ENCODE data around the gene DPP6.

The DPP6 gene

GRCh38 chr7:154741131-154741530 is 688.9 kb downstream of the DPP6 start:
- DNase-seq, result no peak

DNA sequence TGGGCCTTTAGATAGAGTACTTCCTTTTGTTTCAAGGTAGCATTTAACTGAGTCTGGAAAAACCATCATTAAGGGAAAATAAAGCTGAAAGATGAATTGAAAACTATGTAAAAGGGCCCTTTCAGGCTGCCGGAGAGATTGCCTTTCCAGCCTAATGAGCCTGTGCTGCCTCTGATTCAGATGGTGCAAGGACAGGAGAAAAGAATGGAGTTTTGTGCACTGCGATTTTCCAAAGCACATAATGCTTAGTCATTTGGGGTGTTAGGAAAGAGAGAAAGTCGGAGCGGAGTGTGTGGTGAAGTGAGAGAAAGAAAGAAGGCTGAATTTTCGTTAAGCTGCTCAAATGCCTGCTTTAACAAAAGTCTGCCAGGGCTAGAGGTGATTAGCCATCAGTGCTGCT is 691.0 kb downstream of the DPP6 start:
- DNase-seq, result no peak

DNA sequence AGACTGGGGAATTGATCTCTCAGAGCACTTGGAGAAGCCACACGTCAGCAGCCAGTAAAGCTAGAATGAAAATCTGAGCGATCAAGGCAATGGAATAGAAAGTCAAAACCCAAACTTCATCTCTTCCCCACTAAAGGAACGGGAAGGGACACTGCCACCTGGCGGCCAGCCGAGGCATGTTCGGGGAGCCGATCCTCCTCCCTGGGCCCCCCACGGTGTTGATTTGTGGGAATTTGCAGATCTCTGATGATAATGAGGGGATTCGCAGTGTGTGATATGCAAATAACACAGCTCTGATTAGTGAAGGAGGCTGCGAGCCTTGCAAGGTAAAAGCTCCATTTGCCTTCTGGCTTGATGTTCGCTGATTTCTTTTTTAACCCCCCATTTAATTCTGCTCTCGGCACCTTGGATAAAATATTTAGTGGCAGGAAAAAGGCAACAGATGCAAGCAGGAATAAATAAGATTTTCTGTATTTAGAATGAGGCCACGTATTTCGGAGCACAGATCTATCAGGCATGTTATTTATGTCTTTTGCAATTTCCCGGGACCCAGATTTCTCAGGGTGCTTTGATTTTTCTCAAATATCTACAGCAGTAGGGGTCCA is 692.2 kb downstream of the DPP6 start:
- peak in 1 of 2 donors; percentile 19 for DNase-seq

- no peak for DNase-seq
Measured at GRCh38 chr7:154744861-154745258, 692.7 kb downstream of the DPP6 start.

GRCh38 chr7:154746571-154747360 is 694.6 kb downstream of the DPP6 start:
- no peak for DNase-seq

DNA sequence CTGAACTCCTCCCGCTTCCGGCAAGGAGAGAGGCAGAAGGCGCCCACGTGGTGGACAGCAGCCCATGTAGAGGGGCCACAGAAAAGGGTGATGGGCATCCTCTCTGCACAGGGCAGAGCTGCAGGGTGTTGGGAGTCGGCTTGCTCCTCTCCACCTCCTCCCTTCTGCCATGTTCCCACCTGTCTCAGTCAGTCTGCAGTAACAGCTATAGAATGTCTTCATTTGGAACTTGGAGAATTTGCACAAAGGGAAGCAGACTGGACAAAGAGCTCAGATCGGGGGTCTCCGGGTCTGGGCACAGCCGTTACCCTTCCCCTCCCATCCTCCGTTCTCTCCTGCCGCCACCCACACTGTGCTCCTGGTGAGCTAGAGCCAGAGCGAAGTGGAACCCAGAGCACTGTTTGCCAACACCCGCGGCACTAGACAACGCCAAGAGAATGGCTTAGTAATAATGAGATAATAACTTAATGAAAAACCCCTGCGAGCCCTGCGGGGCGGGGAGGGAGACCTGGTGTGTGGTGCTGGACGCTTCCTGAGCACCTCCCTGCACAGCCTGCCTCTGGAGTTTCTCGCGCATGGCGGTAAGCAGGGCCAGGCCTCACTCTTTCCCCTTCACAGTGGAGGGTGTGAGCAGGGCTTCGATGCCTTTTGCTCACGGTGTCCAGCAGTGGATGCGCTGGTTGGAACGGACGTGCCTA is 696.0 kb downstream of the DPP6 start:
- no peak for DNase-seq

DNA sequence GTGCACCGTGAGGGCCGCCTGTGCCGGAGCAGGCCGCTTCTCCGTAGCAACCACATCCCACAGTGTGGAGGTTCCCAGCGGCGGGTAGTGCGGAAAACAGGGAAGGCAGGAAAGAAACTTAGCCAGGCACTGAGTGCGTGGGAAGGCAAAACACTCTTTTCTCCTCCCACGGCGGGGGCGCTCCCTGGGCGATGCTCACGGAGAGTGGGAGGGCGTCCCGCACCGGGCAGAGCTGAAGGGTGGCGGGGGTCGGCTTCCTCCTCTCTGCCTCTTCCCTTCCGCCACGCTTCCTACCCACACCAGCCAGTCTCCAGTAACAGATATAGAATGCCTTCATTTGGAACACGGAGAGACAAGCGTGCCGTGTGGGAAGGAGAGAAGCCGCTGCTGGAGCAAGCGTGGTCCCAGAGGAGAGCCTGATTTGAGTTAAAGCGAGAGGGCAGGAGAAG is 698.2 kb downstream of the DPP6 start:
- no peak for DNase-seq

DNA sequence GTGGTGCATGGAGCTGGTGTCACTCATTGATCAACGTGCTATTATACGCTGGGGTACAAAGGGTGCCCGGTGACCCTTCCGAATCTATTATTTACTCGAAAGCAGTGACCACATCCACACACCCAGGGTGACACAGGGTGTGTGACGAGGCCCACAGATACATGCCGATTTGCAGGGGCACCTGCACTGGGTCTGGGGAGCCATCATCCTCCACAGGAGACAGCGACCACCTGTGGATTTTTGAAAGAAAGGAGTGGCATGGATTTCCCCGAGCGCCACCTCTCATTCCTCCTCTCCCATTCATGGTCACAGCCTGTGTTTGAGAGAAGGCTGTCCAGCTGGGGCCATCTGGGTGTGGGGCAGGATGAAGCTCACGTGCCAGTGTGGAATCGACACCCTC is 701.0 kb downstream of the DPP6 start:
- DNase-seq, result no peak

DNA sequence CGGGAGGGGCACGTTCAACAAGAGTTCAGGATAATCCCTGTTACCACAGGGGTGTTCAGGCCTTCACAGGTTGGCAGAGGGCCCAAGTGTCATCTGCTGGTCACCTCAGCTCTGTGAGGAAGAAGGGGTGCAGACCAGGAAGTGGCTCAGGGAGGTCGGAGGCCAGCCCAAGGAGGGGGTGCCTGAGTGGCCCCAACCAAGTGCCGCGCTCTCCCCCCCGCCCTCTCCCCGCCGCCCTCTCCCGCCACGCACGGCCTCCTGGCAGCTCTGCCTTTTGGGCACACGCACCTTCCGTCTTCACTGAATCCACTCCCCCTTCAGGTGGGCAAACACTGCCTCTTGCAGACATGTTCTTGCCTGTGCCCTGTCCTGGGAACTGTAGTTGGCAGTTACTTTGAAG is 705.6 kb downstream of the DPP6 start:
- no peak for DNase-seq

DNA sequence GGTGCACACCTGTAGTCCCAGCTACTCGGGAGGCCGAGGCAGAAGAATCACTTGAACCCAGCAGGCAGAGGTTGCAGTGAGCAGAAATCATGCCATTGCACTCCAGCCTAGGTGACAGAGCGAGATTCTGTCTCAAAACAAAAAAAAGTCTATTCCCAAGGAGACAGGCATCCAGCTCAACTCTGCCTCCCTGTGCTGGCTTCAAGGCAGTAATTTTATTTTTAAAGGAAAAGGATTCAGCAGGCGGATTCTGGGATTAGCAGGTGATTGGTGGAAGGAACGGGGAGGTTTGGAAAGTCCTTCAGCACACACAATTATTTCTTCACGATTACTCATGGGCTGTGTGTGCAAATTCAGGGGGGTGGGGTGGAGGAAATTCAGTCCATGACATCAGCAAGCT is 707.8 kb downstream of the DPP6 start:
- DNase-seq, result no peak

DNA sequence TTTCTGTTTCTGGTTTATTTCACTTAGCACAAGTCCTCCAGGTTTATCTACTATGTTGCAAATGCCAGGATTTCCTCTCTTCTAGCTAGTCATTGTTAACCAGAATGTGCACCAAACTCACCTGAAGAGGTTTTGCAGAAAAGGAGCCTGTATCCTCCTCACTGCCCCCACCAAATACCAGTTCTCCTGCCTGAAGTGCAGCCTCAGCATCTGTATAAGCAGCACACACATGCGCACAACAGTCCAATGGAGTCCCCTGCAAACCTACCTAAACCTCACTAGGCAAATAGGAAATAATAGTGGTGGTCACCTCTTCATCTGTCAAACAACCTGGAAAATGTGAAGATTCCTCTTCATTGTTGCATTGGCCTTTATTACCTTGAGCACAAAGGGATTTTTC is 712.9 kb downstream of the DPP6 start:
- DNase-seq, result no peak

DNA sequence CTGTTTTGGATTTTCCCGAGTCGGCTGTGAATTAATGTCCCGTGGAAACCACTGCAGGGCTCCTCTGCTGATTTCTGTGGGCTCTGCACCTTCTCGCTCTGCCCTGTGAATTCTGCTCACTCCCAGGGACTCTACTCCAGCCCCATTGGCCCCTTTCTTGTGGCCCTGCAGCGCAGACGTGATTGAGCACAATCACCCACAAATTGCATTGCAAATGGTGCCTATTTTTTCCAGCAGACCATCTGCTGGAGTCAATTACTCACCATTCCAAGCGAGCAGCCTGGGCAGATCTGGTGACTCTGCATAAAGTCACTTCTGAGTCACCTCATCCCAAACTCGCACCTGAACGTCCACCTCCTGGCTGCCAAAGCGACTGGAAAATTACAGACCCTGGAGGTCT is 714.9 kb downstream of the DPP6 start:
- DNase-seq, result no peak

- DNase-seq, result no peak
Measured at GRCh38 chr7:154767821-154768415, 715.7 kb downstream of the DPP6 start.

DNA sequence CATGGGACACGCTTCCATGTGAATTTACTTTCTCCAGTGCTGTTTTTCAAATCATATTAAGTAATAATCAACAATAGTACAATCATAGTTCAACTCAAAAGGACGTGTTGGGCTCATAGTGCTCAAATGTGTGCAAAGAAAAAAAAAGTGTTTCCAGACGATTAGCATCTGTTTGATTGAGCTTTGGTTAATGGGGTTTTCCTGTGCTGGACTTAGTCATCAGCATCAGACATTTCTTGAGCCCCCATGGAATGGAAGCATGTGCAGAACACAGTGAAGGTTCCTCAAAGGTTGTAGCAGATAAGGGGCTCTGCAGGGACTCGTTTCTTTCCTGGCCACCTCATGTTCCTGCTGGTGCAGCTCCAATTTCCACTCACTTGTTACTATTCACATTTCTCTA is 716.8 kb downstream of the DPP6 start:
- DNase-seq, result no peak

DNA sequence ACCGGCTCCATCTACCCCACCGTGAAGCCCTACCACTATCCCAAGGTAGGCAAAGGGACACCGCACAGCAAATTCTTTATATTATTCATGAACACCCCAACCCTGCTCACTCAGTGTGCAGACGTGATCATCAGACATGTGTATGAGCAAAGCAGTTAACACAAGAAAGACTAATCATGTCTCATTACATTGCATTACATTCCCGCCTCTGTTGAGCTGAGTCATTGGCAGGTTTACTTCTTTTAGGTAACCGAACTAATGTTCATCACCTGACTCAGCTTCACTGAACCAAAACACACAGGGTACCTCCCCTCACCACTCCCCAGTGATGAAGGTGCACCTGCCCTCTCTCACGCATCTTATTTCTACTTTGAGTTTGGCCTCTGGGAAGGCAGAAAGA is 717.3 kb downstream of the DPP6 start:
- DNase-seq, result no peak

- no peak for DNase-seq
Measured at GRCh38 chr7:154770361-154770760, 718.2 kb downstream of the DPP6 start.

DNA sequence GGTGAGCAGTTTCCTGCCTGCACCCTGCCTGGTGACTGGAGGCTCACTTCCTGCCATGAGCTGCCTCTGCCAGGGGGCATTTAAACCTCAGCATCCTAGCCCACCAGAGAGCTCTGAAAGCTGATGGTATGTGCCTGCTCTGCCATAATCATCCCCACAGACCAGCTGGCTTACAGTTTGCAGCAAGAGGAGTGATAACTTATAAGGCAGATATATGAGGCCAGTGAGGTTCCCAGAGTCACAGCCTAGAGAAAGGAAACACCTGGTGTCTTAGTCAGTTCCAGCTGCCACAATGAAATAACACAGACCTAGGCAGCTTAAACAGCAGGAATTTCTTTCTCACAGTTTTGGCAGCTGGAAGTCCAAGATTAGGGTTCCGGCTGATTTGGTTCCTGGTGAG is 718.8 kb downstream of the DPP6 start:
- DNase-seq, result no peak

- no peak for DNase-seq
Measured at GRCh38 chr7:154774303-154774969, 722.2 kb downstream of the DPP6 start.

DNA sequence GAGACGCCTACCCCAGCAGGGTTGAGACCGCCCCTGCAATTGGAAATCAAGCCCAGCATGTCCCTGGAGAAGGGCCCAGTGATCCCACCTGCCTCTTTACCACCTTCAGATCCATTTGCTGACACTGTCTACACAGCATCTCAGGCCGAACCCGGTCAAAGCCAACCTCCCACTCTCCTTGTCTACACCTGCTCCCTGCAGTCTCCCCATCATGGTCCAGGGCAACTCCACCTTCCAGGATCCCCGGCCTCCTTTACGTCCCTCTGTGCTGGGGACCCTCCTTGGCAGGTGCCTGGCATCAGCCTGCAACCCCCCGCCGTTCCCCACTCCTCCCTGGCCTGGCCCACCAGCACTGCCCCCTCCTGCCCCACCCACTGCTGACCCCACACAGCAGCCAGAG is 723.5 kb downstream of the DPP6 start:
- no peak for DNase-seq

DNA sequence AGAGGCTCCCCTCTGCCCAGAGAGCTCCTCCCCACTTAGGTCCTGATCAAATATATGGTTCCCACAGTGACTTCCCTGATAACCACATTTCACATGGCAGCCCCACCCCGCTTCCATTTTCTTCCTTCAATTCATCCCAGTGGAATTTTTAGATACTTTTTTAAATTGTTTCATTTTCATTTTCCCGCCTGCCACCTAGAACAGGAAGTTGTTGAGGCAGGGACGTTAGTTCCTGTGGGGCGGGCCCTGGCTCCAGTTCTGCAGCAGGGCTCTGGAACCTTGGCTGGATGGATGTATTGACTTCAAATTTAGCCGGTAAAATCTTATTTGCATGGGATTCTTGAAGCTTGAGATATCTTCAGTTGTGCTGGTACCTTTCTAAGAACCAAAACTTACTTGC is 724.2 kb downstream of the DPP6 start:
- no peak for DNase-seq

- DNase-seq, result no peak
Measured at GRCh38 chr7:154777023-154777422, 724.8 kb downstream of the DPP6 start.

DNA sequence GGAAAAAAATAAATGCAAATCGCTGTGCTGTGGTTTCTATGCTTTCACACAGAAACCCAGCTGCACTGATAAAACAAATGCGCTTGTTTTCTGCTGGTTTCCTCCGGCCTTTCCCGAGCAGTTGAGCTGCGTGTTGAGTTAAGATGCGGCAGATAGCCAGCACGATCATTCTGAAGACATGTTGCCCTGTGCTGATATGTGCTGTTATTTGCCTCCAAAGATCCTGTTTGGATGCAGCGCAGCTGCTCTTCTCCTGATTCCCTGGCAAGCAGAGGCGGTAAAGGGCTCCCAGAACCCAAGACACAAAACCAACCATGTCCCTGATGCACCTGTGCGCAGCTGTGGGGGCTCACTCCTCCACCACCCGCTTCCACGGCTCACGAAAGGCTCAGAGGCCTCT is 725.3 kb downstream of the DPP6 start:
- no peak for DNase-seq

- DNase-seq, result no peak
Measured at GRCh38 chr7:154777908-154778307, 725.7 kb downstream of the DPP6 start.
